ENCODE data around the gene VPS37B.

- no peak for TF ChIP-seq CTCF (conservative IDR thresholded peaks at IDR 0.05)
- no peak for TF ChIP-seq ZFX (IDR thresholded peaks at IDR 0.05)
Observed at GRCh38 chr12:122935318-122935717, 39.4 kb upstream of the VPS37B start.
